Measurements from ENCODE around the gene KCNB1.

GRCh38 chr20:49432550-49432949 lies 49.9 kb downstream of the KCNB1 start:
- TF ChIP-seq POLR2AphosphoS5 (IDR thresholded peaks at IDR 0.05; ENCODE audit: low read depth, low read length) (no peak), POLR2A (IDR thresholded peaks at IDR 0.05; ENCODE audit: low read depth, low read length) (no peak)
